Neuronal stem cell (in vitro differentiated cells): ENCODE data around the gene IDH2.
A peak's percentile ranks its signal among the peaks of the same experiment; 100 is the strongest.

Experiments
- DNase-seq: peaks from one replicate; pipeline ENCODE4 v3.0.0-alpha.2; 2013; ENCODE audit warnings: low spot score
- H2AFZ ChIP-seq: one replicate; pipeline ENCODE4 v1.6.1; 2013; ENCODE audit warnings: mild to moderate bottlenecking, low read length, inconsistent platforms
- H2AK5ac ChIP-seq: 2 replicates; pipeline ENCODE4 v1.6.1; 2013; ENCODE audit warnings: low read depth, mild to moderate bottlenecking, inconsistent platforms, low read length, moderate library complexity, mixed read lengths
- H2BK120ac ChIP-seq: 2 replicates; pipeline ENCODE4 v1.6.1; 2013; ENCODE audit warnings: low read depth, mild to moderate bottlenecking, inconsistent platforms, low read length, moderate library complexity, mixed read lengths
- H2BK12ac ChIP-seq: one replicate; pipeline ENCODE4 v1.6.1; 2013; ENCODE audit warnings: low read length, inconsistent platforms
- H2BK15ac ChIP-seq: 2 replicates; pipeline ENCODE4 v1.6.1; 2013; ENCODE audit warnings: mild to moderate bottlenecking, low read length, inconsistent platforms, mixed read lengths
- H2BK5ac ChIP-seq: one replicate; pipeline ENCODE4 v1.6.1; 2013; ENCODE audit warnings: inconsistent platforms, mild to moderate bottlenecking, low read length, moderate library complexity
- H3K14ac ChIP-seq: one replicate; pipeline ENCODE4 v1.6.1; 2013; ENCODE audit warnings: low read length, inconsistent platforms
- H3K18ac ChIP-seq: 2 replicates; pipeline ENCODE4 v1.6.1; 2013; ENCODE audit warnings: low read length, inconsistent platforms
- H3K23ac ChIP-seq: 2 replicates; pipeline ENCODE4 v1.6.1; 2013; ENCODE audit warnings: low read depth, mild to moderate bottlenecking, mixed read lengths, low read length, inconsistent platforms; ENCODE audit not compliant: poor library complexity
- H3K27ac ChIP-seq: replicated peaks from 3 replicates; pipeline ENCODE4 v1.5.1; 2013; ENCODE audit warnings: low read length, inconsistent platforms
- H3K27me3 ChIP-seq, 3 experiments: 2 replicates each; pipeline ENCODE4 v1.6.1; 2013; ENCODE audit warnings: low read length in 3 of 3, mild to moderate bottlenecking in 2 of 3, inconsistent platforms in 1 of 3, low read depth in 1 of 3, mixed read lengths in 1 of 3, moderate library complexity in 1 of 3; ENCODE audit not compliant: control insufficient read depth in 3 of 3, insufficient read depth in 3 of 3
- H3K36me3 ChIP-seq, 2 donors: replicated peaks in 1 of 2; 2 replicates each; pipeline ENCODE4 v1.6.1; 2013; ENCODE audit warnings: low read length in 2 of 2; ENCODE audit not compliant: control insufficient read depth in 2 of 2, insufficient read depth in 2 of 2
- H3K4ac ChIP-seq: 2 replicates; pipeline ENCODE4 v1.6.1; 2013; ENCODE audit warnings: inconsistent platforms, mild to moderate bottlenecking, low read length, moderate library complexity
- H3K4me1 ChIP-seq, 2 donors: 1 replicate in 1 of 2; 2 replicates in 1 of 2; pipeline ENCODE4 v1.6.1; 2013; ENCODE audit warnings: low read length in 2 of 2, low read depth in 1 of 2; ENCODE audit not compliant: control insufficient read depth in 2 of 2, insufficient read depth in 1 of 2
- H3K4me2 ChIP-seq: one replicate; pipeline ENCODE4 v1.6.1; 2013; ENCODE audit warnings: mild to moderate bottlenecking, low read length, inconsistent platforms; ENCODE audit not compliant: insufficient read depth, poor library complexity, severe bottlenecking
- H3K4me3 ChIP-seq, 2 donors: 2 replicates each; pipeline ENCODE4 v1.5.1; 2013; ENCODE audit warnings: low read length in 2 of 2, mild to moderate bottlenecking in 2 of 2, inconsistent platforms in 1 of 2, moderate library complexity in 1 of 2
- H3K79me1 ChIP-seq: one replicate; pipeline ENCODE4 v1.6.1; 2013; ENCODE audit warnings: low read depth, mild to moderate bottlenecking, inconsistent platforms, low read length, moderate library complexity
- H3K9ac ChIP-seq: one replicate; pipeline ENCODE4 v1.6.1; 2013; ENCODE audit warnings: mild to moderate bottlenecking, low read depth, low read length, inconsistent platforms; ENCODE audit not compliant: poor library complexity
- H3K9me3 ChIP-seq, 2 donors: replicated peaks in 1 of 2; 2 replicates each; pipeline versions ENCODE3 to v1.6.1; 2013; ENCODE audit warnings: low read length in 2 of 2, mild to moderate bottlenecking in 2 of 2, inconsistent platforms in 1 of 2, low read depth in 1 of 2, mixed read lengths in 1 of 2, moderate library complexity in 1 of 2; ENCODE audit not compliant: control insufficient read depth in 2 of 2, insufficient read depth in 1 of 2
- H4K8ac ChIP-seq: one replicate; pipeline ENCODE4 v1.6.1; 2013; ENCODE audit warnings: low read depth, mild to moderate bottlenecking, inconsistent platforms, low read length, moderate library complexity
- H4K91ac ChIP-seq: one replicate; pipeline ENCODE4 v1.6.1; 2013; ENCODE audit warnings: low read length, low read depth, mild to moderate bottlenecking, inconsistent platforms; ENCODE audit not compliant: poor library complexity
- WGBS, 2 donors: extraction: QIAGEN DNeasy Blood & Tissue Kit; methylation state at CpG; one replicate each; pipeline ENCODE4 v1.1.7; 2013; ENCODE audit warnings: missing lambda C conversion rate in 2 of 2, mixed read lengths in 1 of 2; ENCODE audit not compliant: insufficient read length in 2 of 2, insufficient replicate concordance in 1 of 2; ENCODE audit errors: extremely low coverage in 2 of 2; 5-methylcytosine and 5-hydroxymethylcytosine counted together

IDH2 gene

GRCh38 chr15:90049666-90050604 is 52.3 kb downstream of the IDH2 start:
- H3K27me3 ChIP-seq = no peaks in the 10 kb centered on the region
- no peak overlapping the region for H2AK5ac ChIP-seq
- no peak overlapping the region for H2BK5ac ChIP-seq
- no peak overlapping the region for H3K14ac ChIP-seq
- no peak overlapping the region for H4K91ac ChIP-seq
- H3K4me3 ChIP-seq = no peak overlapping the region
- H3K4me1 ChIP-seq = peaks cover 17 to 32% of the 10 kb centered on the region in 2 donors
- no peak overlapping the region for H2BK120ac ChIP-seq
- H3K4me2 ChIP-seq = no peak overlapping the region
- no peak overlapping the region for H3K27ac ChIP-seq
- no peaks in the 10 kb centered on the region for H3K9me3 ChIP-seq
- no peak overlapping the region for H2BK15ac ChIP-seq
- H3K9ac ChIP-seq = peak overlapping the region; percentile 0
- H3K36me3 ChIP-seq = peaks cover 3 to 5% of the 10 kb centered on the region in 2 donors
- H3K18ac ChIP-seq = peak overlapping the region; percentile 15
- H2BK12ac ChIP-seq = peak overlapping the region; percentile 24
- WGBS, 2 donors = no CpG with 5 or more reads among the region's 22 CpGs
- H3K79me1 ChIP-seq = peaks cover 19% of the 10 kb centered on the region
- no peak overlapping the region for H2AFZ ChIP-seq
- H3K4ac ChIP-seq = no peak overlapping the region
- no peak overlapping the region for H4K8ac ChIP-seq
- DNase-seq = no peak
- H3K23ac ChIP-seq = peak overlapping the region; percentile 78

DNA sequence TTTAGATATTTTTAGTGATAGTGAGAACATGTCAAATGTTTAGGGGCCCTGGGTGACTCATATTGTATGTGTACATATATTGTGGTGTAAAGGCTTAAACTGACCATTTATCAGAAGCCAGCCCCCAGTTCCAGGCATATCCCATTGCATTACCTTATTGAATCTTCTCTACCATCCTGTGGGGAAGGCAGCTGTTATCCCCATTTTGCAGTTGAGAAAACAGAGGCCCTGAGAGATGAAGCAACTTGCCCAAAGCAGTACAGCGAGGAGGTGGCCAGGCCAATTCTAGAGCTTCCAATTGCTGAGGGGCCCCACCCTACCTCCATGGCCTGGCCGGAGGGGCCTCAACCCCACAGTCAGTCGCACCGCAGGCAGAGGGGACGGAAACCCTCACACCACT is 53.2 kb downstream of the IDH2 start:
- no peak overlapping the region for H4K8ac ChIP-seq
- no peak overlapping the region for H3K18ac ChIP-seq
- no peak overlapping the region for H3K14ac ChIP-seq
- peaks cover 4 to 12% of the 10 kb centered on the region in 2 donors for H3K36me3 ChIP-seq
- H3K4ac ChIP-seq = no peak overlapping the region
- H3K9ac ChIP-seq = no peak overlapping the region
- H2BK15ac ChIP-seq = no peak overlapping the region
- H2BK12ac ChIP-seq = no peak overlapping the region
- H3K23ac ChIP-seq = no peak overlapping the region
- H4K91ac ChIP-seq = no peak overlapping the region
- H2AK5ac ChIP-seq = no peak overlapping the region
- H3K79me1 ChIP-seq = peaks cover 24% of the 10 kb centered on the region
- H3K27ac ChIP-seq = no peak overlapping the region
- no peak overlapping the region for H3K4me2 ChIP-seq
- no CpG with 5 or more reads among the region's 5 CpGs for WGBS, 2 donors
- no peak overlapping the region for H2BK120ac ChIP-seq
- H3K4me1 ChIP-seq = peaks cover 12 to 33% of the 10 kb centered on the region in 2 donors
- no peak overlapping the region for H2AFZ ChIP-seq
- H2BK5ac ChIP-seq = no peak overlapping the region
- no peaks in the 10 kb centered on the region for H3K27me3 ChIP-seq
- no peaks in the 10 kb centered on the region for H3K9me3 ChIP-seq
- no peak overlapping the region for H3K4me3 ChIP-seq
- no peak for DNase-seq

DNA sequence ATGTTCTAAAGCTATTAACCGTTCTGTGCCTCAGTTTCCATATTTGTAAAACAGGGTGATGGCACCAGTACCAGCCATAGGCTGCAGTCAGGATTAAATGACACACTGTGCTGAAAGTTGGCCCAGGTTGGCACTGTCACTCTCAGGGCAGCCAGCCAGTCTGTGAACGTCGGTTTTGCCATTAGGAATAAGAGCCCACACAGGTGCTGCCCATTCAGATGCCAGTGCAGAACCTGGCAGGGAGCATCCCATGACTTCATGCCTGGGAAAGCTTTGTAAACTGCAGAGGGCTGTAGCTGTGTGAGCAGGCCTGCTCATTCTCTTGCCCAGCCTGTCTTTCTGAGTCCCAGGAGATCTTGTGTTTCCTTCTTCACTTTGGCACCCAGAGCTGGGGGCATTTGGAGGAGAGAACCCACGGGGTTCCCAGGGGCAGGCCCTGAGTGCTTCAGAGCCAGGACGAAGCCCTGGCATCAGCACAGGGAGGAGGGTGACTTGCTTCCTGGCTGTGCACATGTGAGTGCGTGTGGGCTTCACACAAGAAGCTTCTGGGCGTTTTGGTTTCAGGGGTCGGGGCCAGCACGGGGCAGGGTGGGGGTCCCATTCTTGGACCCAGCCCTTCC is 54.2 kb downstream of the IDH2 start:
- Histone ChIP-seq H2BK120ac (no peak overlapping the region), H3K27ac (no peak overlapping the region), H4K91ac (no peak overlapping the region), H2BK5ac (no peak overlapping the region), H3K79me1 (peaks cover 25% of the 10 kb centered on the region), H3K18ac (no peak overlapping the region), H2BK12ac (no peak overlapping the region), H2AK5ac (no peak overlapping the region), H3K9me3 (no peaks in the 10 kb centered on the region), H3K4me3 (no peak overlapping the region), H2AFZ (no peak overlapping the region), H3K4me2 (no peak overlapping the region), H3K9ac (no peak overlapping the region), H3K23ac (no peak overlapping the region), H3K14ac (no peak overlapping the region), H2BK15ac (no peak overlapping the region), H4K8ac (no peak overlapping the region), H3K4ac (no peak overlapping the region), H3K27me3 (no peaks in the 10 kb centered on the region), H3K36me3 (peaks cover 4 to 13% of the 10 kb centered on the region in 2 donors), H3K4me1 (peaks cover 12 to 27% of the 10 kb centered on the region in 2 donors)
- no CpG with 5 or more reads among the region's 9 CpGs for WGBS, 2 donors
- DNase-seq = no peak

DNA sequence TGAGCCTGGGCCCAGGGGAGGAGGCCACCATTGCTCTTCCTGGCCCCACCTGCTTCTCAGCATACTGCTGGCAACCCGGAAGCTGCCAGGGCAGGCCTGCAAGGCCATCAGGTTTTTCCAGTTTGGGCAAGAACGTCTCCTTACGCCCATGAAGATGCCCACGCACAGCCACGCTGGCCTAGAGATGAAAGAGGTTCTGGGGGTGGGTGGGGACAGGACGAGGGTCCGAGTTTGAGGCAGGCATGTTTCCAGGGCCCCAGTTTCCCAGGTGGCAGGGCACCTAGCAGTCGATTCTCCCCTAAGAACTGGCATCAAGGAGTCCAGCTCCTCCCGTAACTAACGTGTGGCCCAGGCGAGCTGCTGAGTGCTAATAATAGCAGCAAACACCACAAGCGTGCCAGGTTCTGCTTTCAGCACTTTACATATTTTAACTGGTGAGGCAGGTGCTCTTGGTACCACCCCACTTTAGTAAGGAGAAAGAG is 55.3 kb downstream of the IDH2 start:
- no peak overlapping the region for H3K18ac ChIP-seq
- H3K9me3 ChIP-seq = no peaks in the 10 kb centered on the region
- no peak overlapping the region for H2AFZ ChIP-seq
- H4K8ac ChIP-seq = no peak overlapping the region
- no peak overlapping the region for H3K4me2 ChIP-seq
- H3K9ac ChIP-seq = no peak overlapping the region
- peak overlapping the region; percentile 95 for H2BK5ac ChIP-seq
- no peak overlapping the region for H3K27ac ChIP-seq
- H3K4ac ChIP-seq = no peak overlapping the region
- H2AK5ac ChIP-seq = peak overlapping the region; percentile 14
- no peak overlapping the region for H4K91ac ChIP-seq
- no peaks in the 10 kb centered on the region for H3K27me3 ChIP-seq
- WGBS, 2 donors = no CpG with 5 or more reads among the region's 12 CpGs
- H3K79me1 ChIP-seq = peaks cover 28% of the 10 kb centered on the region
- H2BK12ac ChIP-seq = no peak overlapping the region
- no peak overlapping the region for H3K14ac ChIP-seq
- no peak overlapping the region for H3K4me3 ChIP-seq
- no peak for DNase-seq
- H3K4me1 ChIP-seq = peaks cover 19 to 33% of the 10 kb centered on the region in 2 donors
- peaks cover 4 to 17% of the 10 kb centered on the region in 2 donors for H3K36me3 ChIP-seq
- no peak overlapping the region for H2BK15ac ChIP-seq
- H2BK120ac ChIP-seq = no peak overlapping the region
- no peak overlapping the region for H3K23ac ChIP-seq
